ENCODE data around the gene CHMP2B.
A peak's percentile ranks its signal among the peaks of the same experiment; 100 is the strongest.
"Not testable (repeated sequence)": the region's sequence is repeated elsewhere in the genome, so short reads cannot be mapped to it uniquely, and the experiment has no call there.

CHMP2B gene

DNA sequence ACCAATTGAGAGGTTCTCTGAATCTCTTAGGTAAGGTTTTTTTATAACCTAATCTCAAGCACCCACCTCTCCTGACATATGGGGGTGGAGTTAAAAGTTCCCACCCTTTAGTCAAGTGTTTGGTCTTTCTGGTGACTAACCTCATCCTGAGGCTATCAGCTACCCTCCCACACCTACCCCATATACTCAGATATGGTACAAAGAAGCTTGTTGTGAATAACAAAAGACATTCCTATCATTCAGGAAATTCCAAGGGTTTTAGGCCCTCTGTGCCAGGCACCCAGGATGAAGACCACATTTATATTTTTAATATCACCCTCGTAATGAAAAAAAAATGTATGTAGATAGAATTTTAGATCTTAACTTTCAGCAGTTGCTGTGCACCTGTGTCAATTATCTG is 9.0 kb downstream of the CHMP2B start:
- no peak for FAIRE-seq

DNA sequence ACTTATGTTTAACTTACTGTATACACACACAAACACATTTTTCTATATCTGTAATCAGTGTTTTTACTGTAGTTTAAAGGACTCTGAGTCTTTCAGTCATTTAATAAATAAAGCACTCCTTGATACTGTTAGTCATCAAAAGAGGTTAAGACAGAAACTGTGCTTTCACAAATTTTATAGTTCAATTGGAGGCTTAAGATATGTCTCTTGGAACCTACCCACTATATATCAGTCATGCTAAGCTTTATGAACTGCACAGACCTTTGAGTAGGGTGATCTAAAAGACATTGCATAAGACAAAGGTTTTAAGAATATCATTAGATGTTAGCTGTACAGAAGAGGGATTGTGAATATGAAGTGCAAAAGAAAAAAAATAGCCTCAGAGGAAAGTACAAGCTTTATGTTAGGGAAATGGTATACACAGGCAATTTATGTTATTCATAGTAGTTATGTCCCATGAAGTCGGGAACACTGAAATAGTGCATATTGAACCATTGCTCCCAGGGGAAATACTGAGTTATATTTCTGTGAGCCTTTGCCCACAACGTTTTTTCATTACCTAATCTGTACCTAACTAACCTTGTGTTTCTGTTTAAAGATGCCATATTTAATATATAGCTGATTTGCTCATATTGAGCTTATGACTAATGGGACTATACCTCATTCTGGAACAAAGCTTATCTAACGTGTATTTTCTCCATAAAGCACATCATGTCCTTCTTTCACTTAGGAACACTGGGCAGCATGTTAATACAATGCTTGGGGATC is 19.7 kb downstream of the CHMP2B start:
- FAIRE-seq = peak; percentile 80

DNA sequence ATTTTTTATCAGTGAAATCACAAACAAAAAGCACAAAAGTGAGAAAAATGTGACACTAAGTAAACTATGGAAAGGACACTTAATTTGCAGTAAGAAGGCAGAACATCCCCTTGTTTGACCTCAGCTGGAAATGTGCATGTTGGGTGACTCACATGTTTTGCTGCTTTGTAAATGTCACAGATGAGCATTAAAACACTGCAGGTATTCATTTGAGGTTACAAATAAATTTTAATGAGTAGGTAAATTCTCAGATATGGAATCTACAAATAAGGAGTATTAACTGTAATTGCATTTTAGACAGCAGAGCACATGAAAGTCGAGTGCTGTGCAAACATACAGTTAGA is 20.3 kb downstream of the CHMP2B start:
- FAIRE-seq = peak; percentile 76

DNA sequence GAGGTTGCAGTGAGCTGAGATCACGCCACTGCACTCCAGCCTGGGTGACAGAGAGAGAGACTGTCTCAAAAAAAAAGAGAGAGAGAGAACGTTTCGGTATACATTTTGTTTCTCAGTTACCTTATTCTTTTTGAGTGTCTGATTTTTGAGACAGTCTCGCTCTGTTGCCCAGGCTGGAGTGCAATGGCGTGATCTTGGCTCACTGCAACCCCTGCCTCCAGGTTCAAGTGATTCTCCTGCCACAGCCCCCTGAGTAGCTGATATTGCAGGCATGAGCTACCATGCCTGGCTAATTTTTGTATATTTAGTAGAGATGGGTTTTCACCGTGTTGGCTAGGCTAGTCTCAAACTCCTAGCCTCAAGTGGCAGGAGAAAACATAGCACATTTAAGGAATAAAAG is 21.1 kb downstream of the CHMP2B start:
- not testable (repeated sequence) for FAIRE-seq

DNA sequence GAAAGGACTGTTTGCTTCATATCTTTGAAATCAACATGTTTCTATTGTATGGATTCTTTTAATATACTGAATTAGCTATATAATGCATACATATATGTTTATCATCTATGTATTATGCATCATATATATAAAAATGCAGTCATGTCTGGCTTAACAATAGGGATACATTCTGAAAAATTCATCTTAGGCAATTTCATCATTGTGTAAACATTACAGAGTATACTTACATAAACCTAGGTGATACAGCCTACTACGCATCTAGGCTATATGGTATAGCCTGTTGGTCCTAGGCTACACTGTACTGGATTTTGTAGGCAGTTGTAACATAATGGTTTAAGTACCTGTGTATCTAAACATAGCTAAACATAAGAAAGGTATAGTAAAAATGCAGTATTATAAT is 21.7 kb downstream of the CHMP2B start:
- FAIRE-seq = no peak

DNA sequence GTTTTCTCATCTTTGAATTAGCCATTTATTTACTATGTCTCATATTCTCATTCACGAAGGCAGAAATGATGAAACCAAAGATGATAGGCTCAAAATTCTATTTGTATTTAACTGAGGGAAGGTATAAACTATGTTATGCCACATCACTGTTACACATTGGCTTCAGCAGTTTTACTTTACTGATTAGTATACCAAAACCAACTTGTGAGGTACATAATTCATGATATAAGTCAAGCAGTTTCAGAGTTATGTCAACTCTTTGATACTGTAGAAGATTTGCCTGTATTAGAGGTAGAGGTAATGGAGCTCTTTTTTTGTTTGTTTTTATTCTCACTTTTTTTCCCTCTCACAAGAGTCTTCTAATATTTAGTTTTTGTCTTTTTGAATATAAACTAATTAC is 22.9 kb downstream of the CHMP2B start:
- FAIRE-seq = no peak

DNA sequence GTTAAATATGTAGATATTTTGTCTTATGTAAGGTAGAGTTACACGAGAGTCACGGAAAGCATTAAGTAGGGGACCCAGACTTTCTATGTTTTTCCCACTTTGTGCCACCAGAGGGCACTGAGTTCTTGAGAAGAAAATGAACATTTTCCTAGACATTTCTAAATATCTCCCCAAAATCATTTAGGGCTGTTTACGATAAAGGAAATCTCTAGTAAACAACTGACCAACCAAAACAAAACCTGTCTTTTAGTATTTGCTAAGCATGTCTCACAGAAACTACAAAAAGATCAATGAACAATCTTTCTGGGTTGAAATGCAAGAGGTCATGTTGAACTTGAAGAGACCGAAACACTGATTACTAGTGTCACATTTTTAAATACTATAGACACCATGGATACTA is 33.2 kb downstream of the CHMP2B start:
- peak; percentile 76 for FAIRE-seq

DNA sequence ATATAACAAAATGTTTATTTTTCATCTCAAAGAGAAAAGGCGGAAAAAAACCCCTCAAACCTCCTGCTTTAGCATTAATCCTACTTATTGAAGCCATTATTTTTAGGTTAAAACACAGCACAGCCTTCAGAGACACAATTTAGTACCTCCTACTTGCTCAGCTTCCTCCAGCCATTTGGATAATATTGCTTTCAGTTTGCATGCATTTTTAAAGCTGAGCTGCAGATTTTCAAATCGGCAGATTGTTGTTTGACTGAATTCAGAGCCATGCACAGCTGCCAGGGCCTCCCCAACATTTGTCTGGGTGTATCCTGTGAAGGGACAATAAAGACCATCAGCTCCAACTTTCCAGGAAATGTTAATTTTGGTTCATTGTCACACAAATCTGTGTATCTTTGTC is 34.8 kb downstream of the CHMP2B start:
- no peak for FAIRE-seq

DNA sequence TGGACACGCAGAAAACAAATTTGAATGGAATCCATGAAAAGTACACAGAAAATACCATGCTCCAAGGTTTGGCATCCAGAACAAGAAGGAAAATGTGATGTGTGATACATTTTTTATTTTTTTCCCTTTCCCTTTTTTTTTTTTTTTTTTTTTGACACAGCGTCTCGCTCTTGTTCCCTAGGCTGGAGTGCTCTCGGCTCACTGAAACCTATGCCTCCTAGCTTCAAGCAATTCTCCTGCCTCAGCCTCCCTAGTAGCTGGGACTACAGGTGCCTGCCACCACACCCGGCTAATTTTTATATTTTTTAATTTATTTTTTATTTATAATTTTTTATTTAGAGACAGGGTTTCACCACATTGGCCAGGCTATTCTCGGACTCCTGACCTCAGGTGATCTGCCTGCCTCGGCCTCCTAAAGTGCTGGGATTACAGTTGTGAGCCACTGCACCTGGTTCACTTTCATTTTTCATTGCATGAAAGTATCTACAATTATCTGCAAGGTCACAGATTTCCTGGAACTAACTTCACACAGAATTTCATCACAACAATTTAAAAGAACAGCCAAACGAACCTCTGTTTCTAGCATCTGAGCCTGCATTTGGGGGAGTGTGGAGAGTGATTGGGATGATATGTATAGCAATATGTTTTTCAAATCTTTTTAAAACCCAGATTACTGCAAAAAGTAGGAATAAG is 41.0 kb downstream of the CHMP2B start:
- FAIRE-seq = no peak

DNA sequence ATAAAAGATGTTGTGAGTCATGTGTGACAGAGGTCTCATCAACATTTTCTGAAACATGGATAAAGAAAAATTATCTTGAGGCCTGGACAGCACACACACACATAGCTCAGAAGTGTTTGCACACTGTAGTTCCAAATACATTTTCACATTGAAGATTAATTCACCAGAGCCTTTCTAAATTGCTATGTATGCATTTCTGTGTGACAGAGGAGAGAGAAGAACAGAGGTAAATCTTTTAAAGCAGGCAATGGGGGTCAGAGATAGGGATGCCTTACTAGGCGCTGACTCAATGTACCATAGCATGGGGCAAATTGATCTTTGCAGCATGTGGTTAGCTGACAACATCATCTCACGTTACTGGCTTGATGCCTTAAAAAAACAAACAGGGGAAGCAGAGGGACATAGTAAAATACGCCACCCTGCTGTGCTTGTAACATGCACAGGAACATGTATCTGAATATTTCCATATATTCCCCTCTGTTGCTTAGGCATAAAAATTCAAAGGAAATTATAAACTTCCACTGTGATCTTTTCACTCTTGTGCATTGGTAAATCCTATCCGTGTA is 41.6 kb downstream of the CHMP2B start:
- FAIRE-seq = no peak

DNA sequence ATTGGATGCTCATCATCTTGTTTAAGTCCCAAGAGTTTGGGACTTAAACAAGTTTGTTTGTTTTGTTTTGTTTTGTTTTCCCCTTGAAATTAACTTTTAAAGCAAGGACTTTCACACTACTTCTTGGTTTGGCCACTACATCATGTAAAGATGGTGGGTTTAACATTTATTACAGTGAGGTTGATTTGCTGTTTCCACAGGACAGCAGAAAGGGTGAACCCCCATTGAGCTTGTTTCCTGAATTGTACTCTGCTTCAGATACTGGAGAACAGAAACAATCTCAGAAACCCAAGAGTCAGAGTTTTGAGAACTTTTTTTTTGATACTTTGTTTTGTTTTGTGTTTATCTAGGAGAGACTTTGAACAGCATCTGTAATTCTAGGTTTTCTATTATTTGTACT is 42.6 kb downstream of the CHMP2B start:
- no peak for FAIRE-seq

DNA sequence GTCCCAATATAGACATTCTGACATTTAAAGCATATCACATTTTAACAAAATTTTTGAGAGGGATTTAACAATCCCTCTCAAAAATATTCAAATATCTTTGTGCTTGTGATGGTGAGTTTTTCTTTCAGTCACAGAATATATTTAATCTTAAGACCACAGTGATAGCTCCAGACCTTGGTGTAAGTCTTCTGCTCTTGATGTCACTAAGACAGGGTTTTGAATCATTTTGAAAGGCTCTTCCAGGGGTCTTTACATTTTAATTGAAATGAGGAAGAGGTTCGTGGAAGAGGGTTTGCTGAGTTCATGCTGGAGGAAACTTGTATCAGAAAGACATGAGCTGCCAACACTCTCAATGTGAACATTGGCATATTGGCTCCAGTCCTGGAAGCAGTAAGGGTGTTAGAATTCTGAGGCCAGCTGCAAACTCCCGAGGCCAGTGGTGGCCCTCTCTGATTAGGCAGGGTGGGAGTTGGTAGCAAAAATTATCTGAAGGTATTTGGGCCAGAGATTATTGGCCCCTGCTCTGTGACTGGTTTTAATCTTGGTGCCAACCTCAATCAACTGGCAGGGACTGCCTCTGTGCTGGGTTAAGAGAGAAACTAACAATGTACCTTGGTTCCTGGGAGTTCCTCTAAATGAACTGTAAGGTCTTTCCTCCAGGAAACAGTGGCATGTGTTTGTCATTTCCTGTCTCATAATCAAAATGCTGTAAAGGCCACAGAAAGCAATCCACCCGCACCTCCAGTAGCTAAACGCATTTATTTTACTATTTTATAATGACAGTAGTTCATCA is 44.0 kb downstream of the CHMP2B start:
- FAIRE-seq = no peak

DNA sequence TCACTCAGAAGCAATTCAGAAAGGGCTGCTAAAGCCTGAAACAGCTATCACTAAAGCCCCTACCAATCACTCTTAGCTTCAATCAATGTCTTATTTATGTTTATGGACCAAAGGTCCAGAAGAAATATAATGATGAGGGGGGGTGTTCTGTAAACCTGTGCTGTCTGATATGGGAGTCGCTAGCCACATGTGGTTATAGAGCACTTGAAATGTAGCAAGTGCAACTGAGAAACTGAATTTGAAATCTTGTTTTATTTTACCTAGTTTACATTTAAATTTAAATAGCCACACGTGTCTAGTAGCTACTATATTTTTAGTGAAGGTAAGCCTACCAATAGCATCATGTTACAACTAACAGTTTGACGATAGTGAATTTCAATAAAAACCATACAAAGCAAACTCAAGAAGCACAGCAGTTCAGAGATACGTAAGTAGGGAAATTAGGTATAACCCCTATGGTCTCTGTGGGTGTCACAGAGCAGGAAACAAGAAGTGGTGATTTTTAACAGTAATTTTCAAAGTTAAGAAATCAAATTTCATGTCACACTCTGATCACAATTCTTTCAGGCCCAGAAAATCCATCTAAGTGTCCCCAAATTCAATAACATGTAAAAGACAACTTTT is 45.7 kb downstream of the CHMP2B start:
- FAIRE-seq = no peak

DNA sequence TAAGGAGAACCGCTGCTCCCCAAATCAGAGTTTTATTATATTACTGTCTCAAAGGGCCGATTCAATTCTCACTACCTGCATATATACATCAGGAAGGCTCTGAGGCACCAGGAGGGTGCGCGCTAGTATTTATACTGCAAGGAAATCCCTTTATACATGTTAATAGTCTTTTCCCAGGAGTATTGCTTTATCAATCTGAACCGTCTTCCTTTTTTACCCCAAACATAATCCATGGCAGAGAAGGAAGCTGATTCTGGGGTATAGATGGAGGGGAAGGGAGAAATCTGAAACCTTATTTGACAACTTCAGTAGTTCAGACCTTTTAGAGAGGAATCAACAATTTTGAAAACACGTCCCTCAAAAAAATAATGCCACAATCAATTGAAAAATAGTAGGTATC is 49.4 kb downstream of the CHMP2B start, which contains the start of gene POU1F1:
TSS of gene POU1F1 (minus strand) at position 101 of the 400 bp plus-strand sequence. CDS start 122 bp downstream, outside the sequence.
- no peak for FAIRE-seq

DNA sequence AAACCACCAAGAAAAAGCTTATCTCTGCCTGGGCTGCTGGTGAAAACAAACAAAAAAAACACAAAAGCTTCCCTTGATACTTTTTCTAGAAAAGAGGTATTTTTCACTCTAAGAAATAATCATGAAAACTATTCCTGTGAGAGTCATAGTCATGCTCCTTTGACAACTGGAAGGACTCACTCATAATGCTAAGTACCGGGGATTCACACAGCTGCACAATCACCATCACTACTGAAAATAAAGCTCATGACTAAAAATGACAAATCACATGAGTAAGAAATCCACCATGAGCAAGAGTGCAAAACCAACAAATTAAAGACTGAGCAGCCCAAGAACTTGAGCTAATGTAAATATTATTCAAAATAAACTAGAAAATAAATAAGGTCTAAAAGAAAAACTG is 59.9 kb downstream of the CHMP2B start:
- FAIRE-seq = no peak

DNA sequence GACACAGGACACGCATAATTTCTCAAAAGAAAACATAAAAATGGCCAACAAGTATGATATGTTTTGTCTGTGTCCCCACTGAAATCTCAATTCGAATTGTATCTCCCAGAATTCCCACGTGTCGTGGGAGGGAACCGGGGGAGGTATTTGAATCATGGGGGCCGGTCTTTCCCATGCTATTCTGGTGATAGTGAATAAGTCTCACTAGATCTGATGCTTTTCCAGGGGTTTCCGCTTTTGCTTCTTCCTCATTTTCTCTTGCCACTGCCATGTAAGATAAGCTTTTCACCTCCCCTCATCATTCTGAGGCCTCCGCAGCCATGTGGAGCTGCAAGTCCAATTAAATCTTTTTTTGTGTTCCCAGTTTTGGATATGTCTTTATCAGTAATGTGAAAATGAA is 61.3 kb downstream of the CHMP2B start:
- no peak for FAIRE-seq

DNA sequence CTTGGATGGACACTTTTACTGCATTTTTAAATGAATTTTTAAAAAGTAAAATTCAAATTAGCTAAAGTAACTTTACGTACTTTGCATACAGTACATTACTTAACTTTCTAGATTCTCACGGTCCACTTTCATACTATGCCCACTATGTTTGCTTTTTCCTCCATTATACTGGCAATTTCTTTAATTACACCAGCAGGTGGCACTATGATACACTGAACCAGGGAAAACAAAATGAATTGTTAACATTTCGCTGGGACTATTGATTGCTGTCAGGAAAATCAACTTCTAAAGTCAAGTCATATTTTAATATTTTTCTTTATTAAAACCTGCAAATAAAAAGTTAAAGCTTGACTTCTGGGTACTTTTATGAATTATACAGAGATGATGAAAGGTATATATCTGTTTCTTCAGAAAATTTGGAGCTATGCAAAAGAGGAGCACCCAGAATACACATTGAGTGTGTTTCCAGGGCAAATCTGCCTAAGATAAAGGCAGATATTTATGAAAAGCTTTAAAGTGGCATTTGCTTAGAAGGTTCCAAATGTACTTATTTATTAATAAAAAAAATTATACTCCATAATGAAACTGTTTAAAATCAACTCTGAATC is 71.1 kb downstream of the CHMP2B start:
- peak; percentile 95 for FAIRE-seq

DNA sequence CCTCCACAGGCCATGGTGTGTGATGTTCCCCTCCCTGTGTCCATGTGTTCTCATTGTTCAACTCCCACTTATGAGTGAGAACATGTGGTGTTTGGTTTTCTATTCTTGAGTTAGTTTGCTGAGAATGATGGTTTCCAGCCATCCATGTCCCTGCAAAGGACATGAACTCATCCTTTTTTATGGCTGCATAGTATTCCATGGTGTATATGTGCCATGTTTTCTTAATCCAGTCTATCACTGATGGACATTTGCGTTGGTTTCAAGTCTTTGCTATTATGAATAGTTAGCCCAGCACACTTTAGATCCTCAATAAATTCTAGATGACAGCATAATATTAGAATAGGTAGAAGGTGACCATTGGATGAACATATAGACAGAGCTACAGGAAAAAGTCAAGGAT is 77.9 kb downstream of the CHMP2B start:
- not testable (repeated sequence) for FAIRE-seq

All from islet of Langerhans (tissue), 1 donor.